ENCODE measurements around the gene XAGE1B. TPM values are rescaled to one million over a fixed set of nuclear protein-coding genes. Genes with fewer than 3 reads are reported as not detected.

The XAGE1B gene
- total and polyA plus RNA-seq, 2 of the 13 experiments (the other 11 are each of a cell fraction or from before 2014, with no cell fraction given): not detected

GRCh38 chrX:52544147-52544840, 27.4 kb upstream of the XAGE1B start:
- in situ Hi-C loops (cut with HindIII; ENCODE audit: extremely low pct_ligation_motif_present, low pct_unique_long_range_greater_than_20kb): no loop called here
- intact Hi-C loops (cut with micrococcal nuclease; ENCODE audit: unreplicated experiment): no loop called here
- no peak for FAIRE-seq
- no peak for TF ChIP-seq TIGD3 (CRISPR knock-in tag; IDR thresholded peaks at IDR 0.05; ENCODE audit: borderline replicate concordance)
- TF ChIP-seq CBX1 (IDR thresholded peaks at IDR 0.05; ENCODE audit: low read depth): no peak
- TF ChIP-seq ZNF33A (CRISPR knock-in tag; IDR thresholded peaks at IDR 0.05; ENCODE audit: borderline replicate concordance): no peak
- TF ChIP-seq ZNF747 (CRISPR knock-in tag; IDR thresholded peaks at IDR 0.05; ENCODE audit: borderline replicate concordance): no peak
- TF ChIP-seq SOX13 (IDR thresholded peaks at IDR 0.05): no peak
- TF ChIP-seq SOX13 (CRISPR knock-in tag; conservative IDR thresholded peaks at IDR 0.05 in 1 of 2, IDR thresholded peaks at IDR 0.05 in 1 of 2): no peak
- no peak for TF ChIP-seq ZNF772 (CRISPR knock-in tag; IDR thresholded peaks at IDR 0.05)
- no peak for TF ChIP-seq HMGA1 (CRISPR knock-in tag; conservative IDR thresholded peaks at IDR 0.05)
- TF ChIP-seq ZNF530 (CRISPR knock-in tag; IDR thresholded peaks at IDR 0.05; ENCODE audit: low read depth): no peak
- no peak for TF ChIP-seq TOE1 (CRISPR knock-in tag; IDR thresholded peaks at IDR 0.05)
- TF ChIP-seq MTERF4 (CRISPR knock-in tag; IDR thresholded peaks at IDR 0.05): no peak
- TF ChIP-seq ZFP91 (CRISPR knock-in tag; IDR thresholded peaks at IDR 0.05; ENCODE audit: borderline replicate concordance): no peak
- no peak for TF ChIP-seq CREB3 (CRISPR knock-in tag; IDR thresholded peaks at IDR 0.05)
- no peak for TF ChIP-seq NFKB2 (CRISPR knock-in tag; IDR thresholded peaks at IDR 0.05; ENCODE audit: borderline replicate concordance)
- no peak for TF ChIP-seq ZNF563 (CRISPR knock-in tag; IDR thresholded peaks at IDR 0.05)
- TF ChIP-seq ZNF362 (CRISPR knock-in tag; IDR thresholded peaks at IDR 0.05; ENCODE audit: borderline replicate concordance): no peak
- no peak for TF ChIP-seq SNAPC5 (CRISPR knock-in tag; IDR thresholded peaks at IDR 0.05; ENCODE audit: borderline replicate concordance)
- no peak for TF ChIP-seq ZNF547 (CRISPR knock-in tag; IDR thresholded peaks at IDR 0.05)

More at GRCh38 chrX:52544147-52544840, 27.4 kb upstream of the XAGE1B start:
- POLR2A ChIA-PET: no interaction called here
- Histone ChIP-seq H3K79me2 (ENCODE audit: insufficient read depth, low read length) (no peaks in the 10 kb centered on the region), H3K4me1 (ENCODE audit: insufficient read depth, low read length) (no peaks in the 10 kb centered on the region), H4K20me1 (ENCODE audit: insufficient read depth, low read length) (no peaks in the 10 kb centered on the region), H3K9me3 (ENCODE audit: low read length) (no peaks in the 10 kb centered on the region), H3K27me3 (ENCODE audit: control insufficient read depth in 1 of 2, insufficient read depth in 2 of 2, low read length in 2 of 2) (no peaks in the 10 kb centered on the region), H3K27ac (ENCODE audit: extremely low read length, insufficient read depth, low read length) (no peak overlapping the region), H3K36me3 (replicated peaks in 1 of 2; ENCODE audit: control insufficient read depth in 1 of 2, insufficient read depth in 2 of 2, low read length in 2 of 2) (no peaks in the 10 kb centered on the region), H3K9ac (ENCODE audit: insufficient read depth, low read depth, low read length) (no peak overlapping the region), H2AFZ (ENCODE audit: low read length) (no peak overlapping the region), H3K4me2 (ENCODE audit: low read depth, low read length) (no peak overlapping the region), H3K4me3 (replicated peaks in 1 of 3; ENCODE audit: insufficient read depth in 1 of 3, low read depth in 2 of 3, low read length in 3 of 3) (no peak overlapping the region)
- BruUV-seq (replicated peaks): no TSS peak
- ATAC-seq (no peak), DNase-seq (ENCODE audit: low spot score) (no peak)
- 43% methylated on average over 9 of the region's 21 CpGs for WGBS (ENCODE audit: low lambda C conversion rate)
- CTCF ChIA-PET (ENCODE audit: low intra/inter-chr PET ratio, low total read pairs): no interaction called here
